Peyer's patch (tissue), 4 donors: Measurements from ENCODE around the gene DOHH. TPM values are rescaled to one million over a fixed set of nuclear protein-coding genes. Genes with fewer than 3 reads are reported as not detected.

Source experiments
- DNase-seq, 3 donors: peaks; one replicate each; pipeline ENCODE4 v3.0.0-alpha.2; 2017 to 2019
- H3K27ac ChIP-seq, 4 donors: fragments of 200-600 bp; sonication (generic); one replicate each; pipeline ENCODE4 v1.5.1; 2016 to 2019
- H3K27me3 ChIP-seq, 2 donors: fragments of 200-600 bp; sonication (generic); one replicate each; pipeline ENCODE4 v1.5.1; 2019
- H3K36me3 ChIP-seq, 3 donors: fragments of 200-600 bp; sonication (generic); one replicate each; pipeline ENCODE4 v1.5.1; 2016 to 2019
- H3K4me1 ChIP-seq, 4 donors: fragments of 200-600 bp; sonication (generic); one replicate each; pipeline ENCODE4 v1.5.1; 2016 to 2019
- H3K4me3 ChIP-seq, 4 donors: fragments of 200-600 bp; sonication (generic); 1 replicate in 3 of 4; 2 replicates in 1 of 4; pipeline ENCODE4 v1.5.1; 2016 to 2019; ENCODE audit warnings: mild to moderate bottlenecking in 1 of 4
- H3K9me3 ChIP-seq, 4 donors: fragments of 200-600 bp; sonication (generic); one replicate each; pipeline ENCODE4 v1.5.1; 2016 to 2019; ENCODE audit warnings: mild to moderate bottlenecking in 1 of 4
- POLR2A ChIP-seq, 2 donors: fragments of 450-650 bp; IDR thresholded peaks; one replicate each; pipeline ENCODE4 v1.5.1; 2017; ENCODE audit warnings: antibody characterized with exemption in 2 of 2, mild to moderate bottlenecking in 2 of 2, moderate library complexity in 2 of 2
- total RNA-seq, 4 donors: library from RNA; depleted of rRNA; stranded (reverse); fragments of >200 nt; gene quantifications; one replicate each; pipeline ENCODE4 v1.1.0, GENCODE V29; 2016
- TF ChIP-seq, protein P1 (sequence below), 6 experiments: fragments of 450-650 bp in 4 of 6; fragments of 200-600 bp in 2 of 6; sonication (generic) in 1 of 6; IDR thresholded peaks; one replicate each; pipeline ENCODE4 v1.5.1; 2017 to 2019; ENCODE audit warnings: antibody characterized with exemption in 6 of 6, mild to moderate bottlenecking in 3 of 6, moderate library complexity in 1 of 6

The DOHH gene
- total RNA-seq, 4 donors from 2014 or later = 5.6 to 10.2 (median 9.5) TPM

DNA sequence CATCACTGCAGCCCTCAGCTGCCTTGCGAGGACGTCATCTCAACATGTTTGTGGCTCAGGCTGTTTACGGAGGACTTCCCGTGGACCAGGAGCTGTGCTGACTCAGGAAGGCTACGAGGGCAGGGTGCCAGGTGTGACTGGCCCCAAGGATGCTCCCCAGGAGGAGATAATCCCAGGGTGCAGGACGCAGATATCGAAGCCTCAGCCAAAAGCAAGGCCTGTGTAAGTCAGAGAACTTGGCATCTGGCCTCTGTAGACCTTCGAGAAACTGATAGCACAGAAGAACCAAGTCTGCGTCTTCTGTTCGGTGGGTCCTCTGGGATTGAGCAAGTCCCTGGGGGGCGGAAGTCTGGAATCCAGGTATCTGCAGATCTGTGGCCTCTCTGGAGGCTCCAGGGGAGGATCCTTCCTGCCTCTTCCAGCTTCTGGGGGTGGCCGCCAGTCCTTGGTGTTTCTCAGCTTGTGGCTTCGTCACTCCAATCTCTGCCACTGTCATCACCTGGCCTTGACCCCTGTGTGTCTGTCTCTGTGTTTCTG, 2.6 kb upstream of the DOHH start:
- no peaks in the 10 kb centered on the region for H3K9me3 ChIP-seq
- H3K36me3 ChIP-seq = no peaks in the 10 kb centered on the region
- no peak for DNase-seq
- TF ChIP-seq POLR2A (IDR thresholded peaks at IDR 0.05) = no peak
- TF ChIP-seq, protein P1, sequence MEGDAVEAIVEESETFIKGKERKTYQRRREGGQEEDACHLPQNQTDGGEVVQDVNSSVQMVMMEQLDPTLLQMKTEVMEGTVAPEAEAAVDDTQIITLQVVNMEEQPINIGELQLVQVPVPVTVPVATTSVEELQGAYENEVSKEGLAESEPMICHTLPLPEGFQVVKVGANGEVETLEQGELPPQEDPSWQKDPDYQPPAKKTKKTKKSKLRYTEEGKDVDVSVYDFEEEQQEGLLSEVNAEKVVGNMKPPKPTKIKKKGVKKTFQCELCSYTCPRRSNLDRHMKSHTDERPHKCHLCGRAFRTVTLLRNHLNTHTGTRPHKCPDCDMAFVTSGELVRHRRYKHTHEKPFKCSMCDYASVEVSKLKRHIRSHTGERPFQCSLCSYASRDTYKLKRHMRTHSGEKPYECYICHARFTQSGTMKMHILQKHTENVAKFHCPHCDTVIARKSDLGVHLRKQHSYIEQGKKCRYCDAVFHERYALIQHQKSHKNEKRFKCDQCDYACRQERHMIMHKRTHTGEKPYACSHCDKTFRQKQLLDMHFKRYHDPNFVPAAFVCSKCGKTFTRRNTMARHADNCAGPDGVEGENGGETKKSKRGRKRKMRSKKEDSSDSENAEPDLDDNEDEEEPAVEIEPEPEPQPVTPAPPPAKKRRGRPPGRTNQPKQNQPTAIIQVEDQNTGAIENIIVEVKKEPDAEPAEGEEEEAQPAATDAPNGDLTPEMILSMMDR (IDR thresholded peaks at IDR 0.05) = no peak
- no peaks in the 10 kb centered on the region for H3K27me3 ChIP-seq
- no peak overlapping the region for H3K27ac ChIP-seq
- no peak overlapping the region for H3K4me3 ChIP-seq
- peaks cover 0 to 31% (median 13%) of the 10 kb centered on the region in 4 donors for H3K4me1 ChIP-seq

DNA sequence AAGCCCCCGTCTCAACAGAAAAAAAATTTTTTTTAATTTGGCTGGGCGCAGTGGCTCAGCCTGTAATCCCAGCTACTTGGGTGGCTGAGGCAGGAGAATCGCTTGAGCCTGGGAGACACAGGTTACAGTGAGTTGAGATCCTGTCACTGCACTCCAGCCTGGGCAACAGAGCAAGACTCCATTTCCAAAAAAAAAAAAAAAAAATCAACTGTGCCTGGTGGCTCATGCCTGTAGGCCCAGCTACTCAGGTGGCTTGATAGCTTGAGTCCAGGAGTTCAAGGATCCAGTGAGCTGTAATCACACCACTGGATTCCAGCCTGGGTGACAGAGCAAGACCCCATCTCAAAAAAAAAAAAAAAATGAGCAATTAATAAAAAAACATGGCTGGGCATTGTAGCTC, 1.3 kb upstream of the DOHH start:
- Histone ChIP-seq H3K4me3 (no peak overlapping the region), H3K36me3 (no peaks in the 10 kb centered on the region), H3K27ac (no peak overlapping the region), H3K27me3 (no peaks in the 10 kb centered on the region), H3K9me3 (no peaks in the 10 kb centered on the region), H3K4me1 (peaks cover 0 to 19% (median 6%) of the 10 kb centered on the region in 4 donors)
- TF ChIP-seq, protein P1 (IDR thresholded peaks at IDR 0.05) = no peak
- no peak for TF ChIP-seq POLR2A (IDR thresholded peaks at IDR 0.05)
- no peak for DNase-seq

DNA sequence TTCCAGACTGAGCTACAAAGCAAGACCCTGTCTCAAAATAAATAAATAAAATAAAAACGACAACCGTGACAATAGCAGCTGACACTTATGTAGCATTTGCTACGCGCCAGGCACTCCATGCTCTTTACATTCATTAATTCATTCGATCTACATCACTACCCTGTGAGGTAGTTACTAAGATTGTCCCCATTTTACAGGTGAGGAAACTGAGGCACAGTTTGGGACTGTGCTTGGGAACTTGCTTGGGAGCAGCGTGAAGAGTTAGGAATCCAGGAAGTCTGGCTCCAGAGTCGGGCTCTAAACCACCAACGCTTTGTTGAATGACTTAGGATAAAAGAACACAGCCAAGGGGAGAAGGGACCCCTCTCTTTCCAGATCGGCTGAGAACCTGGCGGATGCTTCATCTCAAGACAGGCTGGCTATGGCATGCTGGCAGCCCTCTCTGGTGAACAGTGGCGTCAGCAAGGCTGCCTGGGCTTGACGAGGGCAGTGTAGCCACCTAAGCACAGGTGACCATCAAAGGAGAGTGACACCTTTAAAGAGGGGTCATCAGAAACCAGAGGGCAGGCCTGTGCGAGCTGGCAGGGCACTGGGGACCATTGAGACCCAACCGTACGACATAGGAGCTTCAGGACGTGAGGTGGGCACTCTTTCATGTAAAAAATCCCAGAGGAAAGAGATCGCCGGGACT, 591 bp downstream of the DOHH start:
- TF ChIP-seq, protein P1 (IDR thresholded peaks at IDR 0.05) = no peak
- TF ChIP-seq POLR2A (IDR thresholded peaks at IDR 0.05) = no peak
- Histone ChIP-seq H3K36me3 (peaks cover 0 to 18% (median 0%) of the 10 kb centered on the region in 3 donors), H3K9me3 (no peaks in the 10 kb centered on the region), H3K27me3 (no peaks in the 10 kb centered on the region), H3K4me3 (peak overlapping the region; percentile 76 to 99 (median 92)), H3K4me1 (peaks cover 0 to 13% (median 4%) of the 10 kb centered on the region in 4 donors), H3K27ac (peak overlapping the region; percentile 84 to 91 (median 87))
- DNase-seq = no peak

DNA sequence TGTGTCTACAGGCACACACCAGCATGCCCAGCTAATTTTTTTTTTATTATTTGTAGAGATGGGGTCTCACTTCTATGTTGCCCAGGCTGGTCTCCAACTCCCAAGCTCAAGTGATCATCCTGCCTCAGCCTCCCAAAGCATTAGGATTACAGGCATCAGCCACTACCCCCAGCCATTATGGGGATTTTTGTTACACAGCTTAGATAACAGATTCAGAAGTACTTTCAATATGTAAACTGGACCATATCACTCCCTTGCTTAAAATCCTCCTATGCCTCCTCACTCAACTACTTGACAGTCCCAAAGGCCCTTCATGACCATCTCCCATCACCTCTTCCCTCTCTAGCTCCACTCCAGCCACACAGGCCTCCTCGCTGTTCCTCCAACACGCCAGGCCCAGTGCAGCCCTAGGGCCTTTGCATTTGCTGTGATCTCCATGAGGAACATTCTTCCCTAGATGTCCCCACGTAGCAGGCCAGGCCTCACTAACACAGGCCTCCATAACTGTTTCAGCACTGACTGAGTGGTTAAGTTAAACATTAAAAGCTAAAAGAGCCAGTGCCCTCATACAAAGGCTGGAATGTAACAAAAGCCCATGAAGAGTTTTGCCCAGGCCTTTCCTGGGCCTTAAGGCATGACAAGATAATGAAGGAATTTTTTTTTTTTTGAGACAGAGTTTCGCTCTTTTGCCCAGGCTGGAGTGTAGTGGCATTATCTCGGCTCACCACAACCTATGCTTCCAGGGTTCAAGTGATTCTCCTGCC, 2.5 kb downstream of the DOHH start:
- TF ChIP-seq POLR2A (IDR thresholded peaks at IDR 0.05) = no peak
- TF ChIP-seq, protein P1 (IDR thresholded peaks at IDR 0.05) = no peak
- Histone ChIP-seq H3K27ac (no peak overlapping the region), H3K9me3 (no peaks in the 10 kb centered on the region), H3K4me3 (no peak overlapping the region), H3K27me3 (no peaks in the 10 kb centered on the region), H3K36me3 (peaks cover 0 to 24% (median 0%) of the 10 kb centered on the region in 3 donors), H3K4me1 (peaks cover 0 to 13% (median 4%) of the 10 kb centered on the region in 4 donors)
- DNase-seq = no peak

DNA sequence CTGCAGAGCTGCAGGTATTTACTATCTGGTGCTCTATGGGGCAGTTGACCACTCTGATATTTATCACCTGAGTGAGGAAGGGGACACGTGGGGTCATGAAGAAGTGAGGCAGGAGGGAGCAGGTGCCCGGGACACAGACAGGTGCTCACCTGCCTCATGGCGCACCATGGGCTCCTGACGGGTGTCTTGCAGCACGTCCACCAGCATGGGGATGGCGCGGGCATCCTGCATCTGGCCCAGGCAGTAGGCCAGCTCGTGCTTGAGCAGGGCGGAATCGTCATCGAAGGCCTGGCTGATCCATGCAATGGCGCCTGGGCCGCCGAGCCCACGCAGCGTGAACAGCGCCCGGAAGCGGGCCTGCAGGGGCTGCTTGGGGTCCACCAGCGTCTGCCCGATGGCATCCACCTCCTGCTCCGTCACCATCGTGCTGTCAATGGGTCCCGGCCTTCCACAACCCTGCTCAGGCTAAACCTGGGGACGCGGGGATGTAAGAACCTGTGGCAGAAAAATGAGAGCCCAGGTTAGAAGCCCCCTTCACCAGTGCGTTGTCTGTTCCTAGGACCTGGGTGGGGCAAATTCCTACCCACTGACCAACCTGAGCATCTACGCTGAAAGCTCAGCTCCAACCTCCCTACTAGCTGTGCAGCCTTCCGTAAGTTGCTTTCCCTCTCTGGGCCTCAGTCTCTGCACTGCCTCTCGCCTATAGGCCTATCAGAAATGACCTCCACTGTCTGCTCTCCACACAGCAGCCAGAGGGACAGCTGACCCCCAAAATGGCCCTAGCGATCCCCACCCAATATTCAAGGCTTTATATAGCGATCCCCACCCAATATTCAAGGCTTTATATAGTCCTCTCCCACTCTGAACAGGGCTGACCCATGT, 3.8 kb downstream of the DOHH start:
- H3K36me3 ChIP-seq = peaks cover 0 to 37% (median 0%) of the 10 kb centered on the region in 3 donors
- no peak overlapping the region for H3K27ac ChIP-seq
- DNase-seq = no peak
- H3K4me3 ChIP-seq = no peak overlapping the region
- peaks cover 0 to 13% (median 4%) of the 10 kb centered on the region in 4 donors for H3K4me1 ChIP-seq
- TF ChIP-seq POLR2A (IDR thresholded peaks at IDR 0.05) = no peak
- TF ChIP-seq, protein P1 (IDR thresholded peaks at IDR 0.05) = no peak
- H3K9me3 ChIP-seq = no peaks in the 10 kb centered on the region
- H3K27me3 ChIP-seq = no peaks in the 10 kb centered on the region
